Liver (tissue), 3 donors: ENCODE measurements around the gene SPC24.

Source experiments
- CTCF ChIP-seq: fragments of 150-350 bp; IDR thresholded peaks from 2 replicates; pipeline ENCODE4 v1.5.1; 2017; ENCODE audit warnings: improper control_type of control experiment, low read depth, low read length; ENCODE audit not compliant: missing input control
- FOXA1 ChIP-seq: IDR thresholded peaks from 2 replicates; pipeline ENCODE4 v1.6.1; 2016; ENCODE audit warnings: antibody characterized with exemption
- HNF4G ChIP-seq: IDR thresholded peaks from 2 replicates; pipeline ENCODE4 v1.6.1; 2016; ENCODE audit warnings: antibody characterized with exemption
- MAX ChIP-seq: IDR thresholded peaks from 2 replicates; pipeline ENCODE4 v1.6.1; 2016; ENCODE audit warnings: antibody characterized with exemption
- RAD21 ChIP-seq, 2 donors: IDR thresholded peaks; 2 replicates each; pipeline ENCODE4 v1.6.1; 2016; ENCODE audit warnings: antibody characterized with exemption in 2 of 2, mild to moderate bottlenecking in 2 of 2
- REST ChIP-seq: IDR thresholded peaks from 2 replicates; pipeline ENCODE4 v1.6.1; 2016; ENCODE audit warnings: antibody characterized with exemption, mild to moderate bottlenecking
- RXRA ChIP-seq, 2 donors: IDR thresholded peaks; 2 replicates each; pipeline ENCODE4 v1.6.1; 2017 to 2018; ENCODE audit warnings: antibody characterized with exemption in 2 of 2, mild to moderate bottlenecking in 1 of 2
- SP1 ChIP-seq: IDR thresholded peaks from 2 replicates; pipeline ENCODE4 v1.6.1; 2018; ENCODE audit warnings: antibody characterized with exemption, mild to moderate bottlenecking
- TAF1 ChIP-seq: conservative IDR thresholded peaks from 2 replicates; pipeline ENCODE4 v1.6.1; 2016; ENCODE audit warnings: antibody characterized with exemption, mild to moderate bottlenecking
- YY1 ChIP-seq: IDR thresholded peaks from 2 replicates; pipeline ENCODE4 v1.6.1; 2016; ENCODE audit warnings: antibody characterized with exemption, mild to moderate bottlenecking
- ZBTB33 ChIP-seq: IDR thresholded peaks from 2 replicates; pipeline ENCODE4 v1.6.1; 2016; ENCODE audit warnings: antibody characterized with exemption
- donor health status: healthy.
- donor health status: healthy.

GRCh38 chr19:11187441-11187840 is 31.9 kb upstream of the SPC24 start:
- no peak for TF ChIP-seq TAF1
- TF ChIP-seq CTCF, result no peak
- TF ChIP-seq REST, result no peak
- no peak for TF ChIP-seq YY1
- TF ChIP-seq RAD21 (IDR thresholded peaks at IDR 0.05), result no peak
- TF ChIP-seq MAX, result no peak
- no peak for TF ChIP-seq RXRA (IDR thresholded peaks at IDR 0.05)
- TF ChIP-seq HNF4G, result no peak
- no peak for TF ChIP-seq ZBTB33
- TF ChIP-seq SP1, result no peak
- no peak for TF ChIP-seq FOXA1
